Measurements from ENCODE around the gene BPIFB4.

- TF ChIP-seq CTCF (IDR thresholded peaks at IDR 0.05) (no peak), SIN3A (IDR thresholded peaks at IDR 0.05; ENCODE audit: borderline replicate concordance, insufficient read depth, low read depth, low read length) (no peak), REST (IDR thresholded peaks at IDR 0.05; ENCODE audit: insufficient read depth in 1 of 2, low read depth in 2 of 2, low read length in 1 of 2) (no peak)
These were observed 33.0 kb upstream of the BPIFB4 start for GRCh38 chr20:33046412-33046811.
